HG02571 (cell line): ENCODE data around the gene RBM4B.

Source experiments
- ATAC-seq: cut with Tn5 transposase; IDR thresholded peaks from one replicate; pipeline ENCODE4 v1.9.1; 2021; ENCODE audit warnings: mild to moderate bottlenecking, moderate library complexity; ENCODE audit not compliant: unreplicated experiment

Gene RBM4B

GRCh38 chr11:66708094-66708493 is 30.4 kb upstream of the RBM4B start:
- no peak for ATAC-seq

DNA sequence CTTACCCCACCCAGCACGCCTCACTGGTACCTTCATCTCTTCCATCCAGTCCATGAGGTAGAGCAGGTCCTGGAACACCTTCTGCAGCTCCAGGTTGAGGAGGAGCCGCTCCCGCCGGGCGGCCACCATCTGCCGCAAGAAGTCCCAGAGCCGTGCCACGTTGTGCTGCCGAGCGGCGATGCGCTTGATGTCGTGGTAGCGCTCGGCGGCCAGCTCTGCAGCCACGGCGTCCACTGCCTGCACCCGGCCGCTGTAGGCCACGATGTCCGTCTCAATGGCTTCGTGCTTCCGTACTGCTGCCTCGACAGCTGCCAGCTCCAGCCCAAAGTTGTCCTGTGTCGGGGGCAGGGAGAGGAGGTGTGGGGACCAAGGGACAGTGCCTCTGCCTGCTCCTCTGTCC is 29.8 kb upstream of the RBM4B start:
- no peak for ATAC-seq

- no peak for ATAC-seq
Measured at GRCh38 chr11:66706989-66707388, 29.3 kb upstream of the RBM4B start.

DNA sequence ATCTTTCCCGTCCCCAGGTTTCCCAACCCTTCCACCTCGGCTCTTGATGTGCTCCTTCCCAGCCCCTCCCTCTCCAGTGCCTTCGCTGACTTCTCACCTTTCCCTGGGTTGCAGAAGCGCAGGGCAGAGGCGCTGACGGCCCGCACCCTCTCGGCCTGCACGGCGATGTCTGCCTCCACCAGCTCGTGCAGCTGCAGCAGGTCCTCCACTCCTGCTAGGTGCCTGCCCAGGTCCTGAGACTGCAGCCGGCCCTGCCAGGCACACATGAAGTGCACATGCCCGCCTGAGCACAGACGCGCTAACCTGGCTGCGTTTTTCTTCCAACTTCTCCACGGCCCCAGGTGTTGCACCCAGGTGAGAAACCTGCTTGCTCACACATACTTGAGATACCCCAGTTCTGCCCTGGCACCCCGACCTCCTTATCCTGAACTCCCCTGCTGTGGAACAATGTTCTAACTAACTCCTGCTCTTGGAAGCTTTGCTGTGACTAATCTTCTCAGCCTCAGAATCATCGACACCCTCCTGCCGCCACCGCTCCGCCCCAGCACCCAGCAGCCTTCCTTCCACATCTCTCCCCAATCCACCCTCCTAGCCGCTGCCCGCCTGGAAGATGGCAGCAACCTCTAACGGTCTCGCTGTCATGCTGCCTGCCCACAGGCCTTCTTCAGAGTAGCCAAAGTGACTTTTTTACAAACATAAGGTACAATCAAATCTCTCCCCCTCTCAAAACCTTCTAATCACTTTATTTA is 28.1 kb upstream of the RBM4B start:
- no peak for ATAC-seq

- no peak for ATAC-seq
Measured at GRCh38 chr11:66704659-66705360, 27.1 kb upstream of the RBM4B start.

DNA sequence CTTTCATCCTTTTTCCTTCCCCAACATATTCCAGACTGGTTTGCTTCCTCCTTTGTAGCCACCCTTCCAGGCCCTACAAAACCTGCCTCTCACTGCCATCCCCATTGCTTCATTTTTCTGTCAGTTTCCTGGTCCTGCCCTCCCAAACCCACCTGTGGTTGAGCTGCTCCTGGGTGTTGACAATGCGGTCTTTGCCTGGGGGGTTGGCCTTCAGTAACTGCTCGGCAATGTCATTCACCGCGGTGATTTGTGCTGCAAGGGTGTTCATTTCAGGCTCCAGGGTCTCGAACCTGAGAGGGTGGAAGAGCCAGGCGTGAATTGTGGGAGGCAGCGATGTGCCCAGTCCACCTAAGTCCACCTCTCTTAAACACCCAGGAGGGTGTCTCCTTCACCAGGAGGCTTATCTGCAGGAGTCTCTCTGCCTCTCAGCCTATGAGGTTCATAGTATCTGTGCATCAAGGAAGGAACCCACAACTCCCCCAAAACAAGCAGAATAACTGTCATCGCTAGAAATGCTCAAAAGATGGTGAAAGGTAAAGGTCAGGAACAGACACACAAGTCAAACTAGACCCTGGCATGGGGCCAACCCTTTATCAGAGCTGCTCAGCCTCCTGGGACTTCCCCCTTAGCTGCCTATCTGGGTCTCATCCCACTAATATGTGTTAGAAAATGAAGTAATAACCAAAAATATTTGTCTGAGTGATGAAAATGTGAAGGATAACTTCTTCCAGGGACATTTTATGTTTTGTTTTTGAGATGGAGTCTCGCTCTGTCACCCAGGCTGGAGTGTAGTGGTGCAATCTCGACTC is 23.9 kb upstream of the RBM4B start:
- ATAC-seq = no peak

- no peak for ATAC-seq
Measured at GRCh38 chr11:66700742-66701141, 23.1 kb upstream of the RBM4B start.

- ATAC-seq = no peak
Measured at GRCh38 chr11:66700337-66700736, 22.6 kb upstream of the RBM4B start.

DNA sequence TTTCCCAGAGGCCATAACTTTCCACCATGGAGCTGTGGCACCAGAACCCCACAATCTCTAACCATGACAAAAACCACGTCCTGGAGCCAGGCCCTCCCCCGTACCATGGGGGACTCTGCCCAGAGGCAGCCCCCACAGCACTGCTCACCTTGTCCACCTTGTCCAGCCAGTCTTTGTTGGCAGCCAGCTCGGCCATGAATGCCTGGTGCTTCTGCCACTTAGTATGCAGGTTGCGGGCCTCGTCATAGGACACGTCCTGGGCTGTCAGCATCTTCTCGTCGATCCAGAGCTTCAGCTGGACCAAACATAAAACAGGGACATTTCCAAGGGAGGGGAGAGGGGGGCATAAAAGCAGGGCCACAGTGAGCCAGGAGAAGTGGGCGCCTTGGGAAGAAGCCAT is 20.8 kb upstream of the RBM4B start:
- ATAC-seq = no peak

GRCh38 chr11:66697988-66698387 is 20.3 kb upstream of the RBM4B start:
- no peak for ATAC-seq

DNA sequence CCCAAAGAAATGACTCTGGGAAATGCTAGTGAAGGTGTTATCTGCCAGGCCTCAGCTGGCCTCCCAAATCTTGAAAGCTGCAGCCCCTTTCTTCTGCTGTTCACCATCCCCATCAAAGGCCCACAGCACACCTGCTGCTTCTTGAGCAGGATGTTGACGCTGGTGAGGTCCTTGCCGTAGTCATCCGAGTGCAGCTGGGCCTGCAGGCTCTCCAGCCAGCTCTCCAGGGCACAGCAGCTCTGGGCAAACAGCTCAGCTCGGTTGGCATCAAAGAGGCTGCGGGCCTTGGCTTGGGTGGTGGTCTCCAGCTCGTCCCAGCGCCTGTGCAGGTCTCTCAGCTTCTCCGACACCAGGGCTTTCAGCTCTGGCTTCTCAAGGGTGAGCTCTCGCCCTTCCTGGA is 18.5 kb upstream of the RBM4B start:
- no peak for ATAC-seq

- ATAC-seq = no peak
Measured at GRCh38 chr11:66694732-66695207, 17.1 kb upstream of the RBM4B start.

GRCh38 chr11:66694056-66694410 is 16.3 kb upstream of the RBM4B start:
- ATAC-seq = no peak

- ATAC-seq = no peak
Measured at GRCh38 chr11:66693356-66694055, 15.8 kb upstream of the RBM4B start.

GRCh38 chr11:66692871-66693331 is 15.2 kb upstream of the RBM4B start:
- ATAC-seq = no peak

GRCh38 chr11:66692446-66692845 is 14.8 kb upstream of the RBM4B start:
- ATAC-seq = no peak

- no peak for ATAC-seq
Measured at GRCh38 chr11:66691311-66691980, 13.8 kb upstream of the RBM4B start.

GRCh38 chr11:66689661-66690590 is 12.2 kb upstream of the RBM4B start:
- no peak for ATAC-seq
